Neural crest cell (in vitro differentiated cells): Measurements from ENCODE around the gene CLASP1. TPM values are rescaled to one million over a fixed set of nuclear protein-coding genes. Genes with fewer than 3 reads are reported as not detected.

Experiments used
- DNase-seq: peaks from one replicate; pipeline ENCODE4 v3.0.0; 2021; ENCODE audit warnings: low read depth, mixed read lengths, low spot score
- H3K27ac Mint-ChIP-seq: one replicate; pipeline ENCODE4 v1.8.0; 2021; ENCODE audit warnings: mild to moderate bottlenecking, mixed read lengths; ENCODE audit not compliant: unreplicated experiment
- H3K27me3 Mint-ChIP-seq: 2 replicates; pipeline ENCODE4 v1.8.0; 2021; ENCODE audit warnings: low read depth, mild to moderate bottlenecking, mixed read lengths
- H3K36me3 Mint-ChIP-seq: 2 replicates; pipeline ENCODE4 v1.8.0; 2021; ENCODE audit warnings: low read depth, mild to moderate bottlenecking, mixed read lengths
- H3K4me1 Mint-ChIP-seq: 2 replicates; pipeline ENCODE4 v1.8.0; 2021; ENCODE audit warnings: mixed read lengths
- H3K4me3 Mint-ChIP-seq: one replicate; pipeline ENCODE4 v1.8.0; 2021; ENCODE audit warnings: mild to moderate bottlenecking, mixed read lengths
- H3K9me3 Mint-ChIP-seq: 2 replicates; pipeline ENCODE4 v1.8.0; 2021; ENCODE audit warnings: mixed read lengths
- total RNA-seq: library from RNA; stranded (reverse); gene quantifications from 2 replicates; pipeline ENCODE4 v1.2.1, GENCODE V29; 2021
- TF ChIP-seq, protein P1 (sequence below): fragments of 200-600 bp; sonication (generic); conservative IDR thresholded peaks from 2 replicates; pipeline ENCODE4 v1.5.0; 2021; ENCODE audit warnings: antibody characterized with exemption, mild to moderate bottlenecking

CLASP1 gene
- total RNA-seq, 1 donor from 2014 or later, result 95.8 TPM

DNA sequence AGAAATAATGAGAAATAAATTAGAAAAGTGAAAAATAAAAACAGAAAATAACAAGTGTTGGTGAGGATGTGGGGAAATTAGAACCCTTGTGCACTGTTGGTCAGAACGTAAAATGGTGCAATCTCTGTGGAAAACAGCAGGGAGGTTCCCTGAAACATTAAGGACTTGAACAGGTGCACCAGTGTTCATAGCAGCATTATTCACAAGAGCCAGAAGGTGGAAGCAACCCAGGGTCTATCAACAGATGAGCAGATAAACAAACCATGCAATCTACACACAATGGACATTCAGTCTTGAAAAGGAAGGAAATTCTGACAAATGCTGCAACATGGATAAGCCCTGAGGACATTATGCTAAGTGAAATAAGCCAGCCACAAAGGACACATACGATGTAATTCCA is 306.1 kb downstream of the CLASP1 start:
- Mint-ChIP-seq H3K36me3 (peaks cover 40% of the 10 kb centered on the region), H3K4me3 (no peak overlapping the region), H3K9me3 (no peaks in the 10 kb centered on the region), H3K4me1 (no peaks in the 10 kb centered on the region), H3K27ac (no peak overlapping the region), H3K27me3 (no peaks in the 10 kb centered on the region)
- TF ChIP-seq, protein P1, sequence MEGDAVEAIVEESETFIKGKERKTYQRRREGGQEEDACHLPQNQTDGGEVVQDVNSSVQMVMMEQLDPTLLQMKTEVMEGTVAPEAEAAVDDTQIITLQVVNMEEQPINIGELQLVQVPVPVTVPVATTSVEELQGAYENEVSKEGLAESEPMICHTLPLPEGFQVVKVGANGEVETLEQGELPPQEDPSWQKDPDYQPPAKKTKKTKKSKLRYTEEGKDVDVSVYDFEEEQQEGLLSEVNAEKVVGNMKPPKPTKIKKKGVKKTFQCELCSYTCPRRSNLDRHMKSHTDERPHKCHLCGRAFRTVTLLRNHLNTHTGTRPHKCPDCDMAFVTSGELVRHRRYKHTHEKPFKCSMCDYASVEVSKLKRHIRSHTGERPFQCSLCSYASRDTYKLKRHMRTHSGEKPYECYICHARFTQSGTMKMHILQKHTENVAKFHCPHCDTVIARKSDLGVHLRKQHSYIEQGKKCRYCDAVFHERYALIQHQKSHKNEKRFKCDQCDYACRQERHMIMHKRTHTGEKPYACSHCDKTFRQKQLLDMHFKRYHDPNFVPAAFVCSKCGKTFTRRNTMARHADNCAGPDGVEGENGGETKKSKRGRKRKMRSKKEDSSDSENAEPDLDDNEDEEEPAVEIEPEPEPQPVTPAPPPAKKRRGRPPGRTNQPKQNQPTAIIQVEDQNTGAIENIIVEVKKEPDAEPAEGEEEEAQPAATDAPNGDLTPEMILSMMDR, result no peak
- no peak for DNase-seq

DNA sequence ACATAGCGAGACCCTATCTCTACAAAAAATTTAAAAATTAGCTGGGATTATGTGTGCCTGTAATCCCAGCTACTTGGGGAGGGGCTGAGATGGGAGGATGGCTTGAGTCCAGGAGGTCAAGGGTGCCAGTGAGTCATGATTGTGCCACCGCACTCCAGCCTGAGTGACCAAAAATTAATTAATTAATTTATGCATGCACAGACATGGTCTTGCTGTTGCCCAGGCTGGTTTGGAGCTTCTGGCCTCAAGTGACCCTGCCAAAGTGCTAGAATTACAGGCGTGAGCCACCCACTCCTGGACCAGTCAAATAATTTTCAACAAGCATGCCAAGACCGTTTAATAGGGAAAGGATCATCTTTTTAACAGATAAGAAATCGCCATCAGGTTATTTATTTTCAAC is 306.5 kb downstream of the CLASP1 start:
- DNase-seq, result no peak
- TF ChIP-seq, protein P1, result no peak
- Mint-ChIP-seq H3K36me3 (peaks cover 38% of the 10 kb centered on the region), H3K4me1 (no peaks in the 10 kb centered on the region), H3K9me3 (no peaks in the 10 kb centered on the region), H3K27ac (no peak overlapping the region), H3K27me3 (no peaks in the 10 kb centered on the region), H3K4me3 (no peak overlapping the region)

DNA sequence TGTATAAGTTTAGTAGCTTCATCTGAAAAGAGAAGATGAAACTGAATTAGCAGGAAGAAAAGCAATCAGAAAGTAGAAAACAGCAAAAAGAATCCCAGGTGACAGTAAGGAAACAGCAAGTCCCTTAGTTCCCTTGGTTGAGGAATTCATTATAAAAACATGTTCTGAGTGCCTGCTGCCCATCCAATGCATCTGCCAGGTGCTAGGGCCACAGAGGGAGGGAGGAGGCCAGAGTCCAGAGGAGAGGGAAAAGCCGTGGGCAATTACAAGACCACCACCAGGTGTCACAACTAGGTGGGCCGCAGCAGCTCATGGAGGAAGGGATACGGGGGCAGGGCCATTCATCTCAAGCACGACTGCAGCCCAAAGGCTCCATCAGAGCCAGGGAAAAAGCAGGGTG is 308.3 kb downstream of the CLASP1 start:
- Mint-ChIP-seq H3K27ac (no peak overlapping the region), H3K4me1 (no peaks in the 10 kb centered on the region), H3K36me3 (peaks cover 32% of the 10 kb centered on the region), H3K9me3 (no peaks in the 10 kb centered on the region), H3K27me3 (no peaks in the 10 kb centered on the region), H3K4me3 (no peak overlapping the region)
- no peak for DNase-seq
- TF ChIP-seq, protein P1, result no peak

DNA sequence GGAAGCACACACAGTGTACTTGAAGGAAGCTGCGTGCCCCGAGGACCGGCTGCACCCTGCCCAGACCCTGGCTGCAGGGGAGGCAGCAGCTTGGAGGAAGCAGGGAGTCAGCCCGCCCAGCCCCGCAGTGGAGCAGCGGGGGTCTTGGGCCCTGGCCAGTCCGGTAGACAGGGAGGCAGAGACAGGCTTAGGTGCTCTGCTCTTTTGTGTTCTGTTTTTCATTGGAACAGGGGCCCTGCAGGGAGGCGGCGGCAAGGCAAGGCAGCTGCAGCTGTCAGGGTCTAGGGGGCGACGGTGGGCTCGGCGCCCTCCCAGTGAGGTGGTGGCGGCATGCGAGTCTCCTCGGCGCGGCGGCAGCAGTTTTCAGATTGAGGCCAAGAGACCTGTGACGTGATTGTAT is 311.0 kb downstream of the CLASP1 start:
- no peaks in the 10 kb centered on the region for H3K9me3 Mint-ChIP-seq
- DNase-seq, result no peak
- TF ChIP-seq, protein P1, result no peak
- H3K4me1 Mint-ChIP-seq, result no peaks in the 10 kb centered on the region
- H3K4me3 Mint-ChIP-seq, result no peak overlapping the region
- H3K27me3 Mint-ChIP-seq, result no peaks in the 10 kb centered on the region
- H3K36me3 Mint-ChIP-seq, result peaks cover 27% of the 10 kb centered on the region
- no peak overlapping the region for H3K27ac Mint-ChIP-seq

DNA sequence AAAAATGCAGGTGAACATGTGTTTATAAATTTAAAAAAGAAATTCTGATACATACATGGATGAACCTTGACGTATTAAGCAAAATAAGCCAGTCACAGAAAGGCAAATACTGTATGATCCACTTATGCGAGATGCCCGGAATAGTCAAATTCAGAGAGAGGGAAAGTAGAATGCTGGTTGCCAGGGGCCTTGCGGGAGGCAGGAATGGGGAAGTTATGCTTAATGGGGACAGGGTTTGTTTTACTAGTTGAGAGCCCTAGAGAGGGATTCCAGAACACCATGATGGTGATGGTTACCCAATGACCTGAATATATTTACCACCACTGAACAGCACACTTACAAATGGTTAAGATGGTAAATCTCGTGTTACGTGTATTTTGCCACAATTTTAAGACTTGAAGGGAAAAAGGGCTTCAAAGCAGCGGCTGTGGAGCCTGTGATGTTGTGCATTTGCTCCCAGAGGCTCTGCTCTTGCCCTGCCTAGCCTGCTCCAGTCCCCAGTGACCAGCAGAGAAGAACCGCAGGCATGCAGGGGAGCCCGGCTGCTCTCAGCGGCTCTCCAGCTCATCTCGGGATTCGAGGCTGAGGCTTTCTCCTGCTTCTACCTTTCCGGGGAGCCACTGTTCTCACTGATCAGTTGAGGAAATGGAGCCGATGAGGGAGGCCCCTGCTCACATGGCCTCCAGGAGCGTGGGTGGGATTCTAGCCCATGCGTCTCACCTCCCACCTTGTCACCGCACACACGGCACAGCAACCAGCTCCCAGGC is 312.6 kb downstream of the CLASP1 start:
- no peaks in the 10 kb centered on the region for H3K9me3 Mint-ChIP-seq

More for the DNA sequence above, 312.6 kb downstream of the CLASP1 start:
- no peak for DNase-seq
- Mint-ChIP-seq H3K27me3 (no peaks in the 10 kb centered on the region), H3K27ac (no peak overlapping the region), H3K4me3 (no peak overlapping the region), H3K4me1 (no peaks in the 10 kb centered on the region), H3K36me3 (peaks cover 21% of the 10 kb centered on the region)
- TF ChIP-seq, protein P1, result no peak
